ENCODE measurements around the gene ZKSCAN7.

DNA sequence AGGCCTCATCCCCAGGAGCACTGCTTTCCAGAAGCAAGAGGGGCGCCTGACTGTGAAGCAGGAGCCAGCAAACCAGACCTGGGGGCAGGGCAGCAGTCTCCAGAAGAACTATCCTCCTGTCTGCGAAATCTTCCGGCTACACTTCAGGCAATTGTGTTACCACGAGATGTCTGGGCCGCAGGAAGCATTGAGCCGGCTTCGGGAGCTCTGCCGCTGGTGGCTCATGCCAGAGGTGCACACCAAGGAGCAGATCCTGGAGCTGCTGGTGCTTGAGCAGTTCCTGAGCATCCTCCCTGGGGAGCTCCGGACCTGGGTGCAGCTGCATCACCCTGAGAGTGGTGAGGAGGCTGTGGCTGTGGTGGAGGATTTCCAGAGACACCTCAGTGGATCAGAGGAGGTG is 2.1 kb downstream of the ZKSCAN7 start:
- TF ChIP-seq POLR2A (IDR thresholded peaks at IDR 0.05) (no peak), POLR2AphosphoS5 (IDR thresholded peaks at IDR 0.05) (no peak)
- TF ChIP-seq, protein P1, sequence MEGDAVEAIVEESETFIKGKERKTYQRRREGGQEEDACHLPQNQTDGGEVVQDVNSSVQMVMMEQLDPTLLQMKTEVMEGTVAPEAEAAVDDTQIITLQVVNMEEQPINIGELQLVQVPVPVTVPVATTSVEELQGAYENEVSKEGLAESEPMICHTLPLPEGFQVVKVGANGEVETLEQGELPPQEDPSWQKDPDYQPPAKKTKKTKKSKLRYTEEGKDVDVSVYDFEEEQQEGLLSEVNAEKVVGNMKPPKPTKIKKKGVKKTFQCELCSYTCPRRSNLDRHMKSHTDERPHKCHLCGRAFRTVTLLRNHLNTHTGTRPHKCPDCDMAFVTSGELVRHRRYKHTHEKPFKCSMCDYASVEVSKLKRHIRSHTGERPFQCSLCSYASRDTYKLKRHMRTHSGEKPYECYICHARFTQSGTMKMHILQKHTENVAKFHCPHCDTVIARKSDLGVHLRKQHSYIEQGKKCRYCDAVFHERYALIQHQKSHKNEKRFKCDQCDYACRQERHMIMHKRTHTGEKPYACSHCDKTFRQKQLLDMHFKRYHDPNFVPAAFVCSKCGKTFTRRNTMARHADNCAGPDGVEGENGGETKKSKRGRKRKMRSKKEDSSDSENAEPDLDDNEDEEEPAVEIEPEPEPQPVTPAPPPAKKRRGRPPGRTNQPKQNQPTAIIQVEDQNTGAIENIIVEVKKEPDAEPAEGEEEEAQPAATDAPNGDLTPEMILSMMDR (IDR thresholded peaks at IDR 0.05), result no peak

Data from transverse colon (tissue), 4 donors.